ENCODE data around the gene CRMP1.

DNA sequence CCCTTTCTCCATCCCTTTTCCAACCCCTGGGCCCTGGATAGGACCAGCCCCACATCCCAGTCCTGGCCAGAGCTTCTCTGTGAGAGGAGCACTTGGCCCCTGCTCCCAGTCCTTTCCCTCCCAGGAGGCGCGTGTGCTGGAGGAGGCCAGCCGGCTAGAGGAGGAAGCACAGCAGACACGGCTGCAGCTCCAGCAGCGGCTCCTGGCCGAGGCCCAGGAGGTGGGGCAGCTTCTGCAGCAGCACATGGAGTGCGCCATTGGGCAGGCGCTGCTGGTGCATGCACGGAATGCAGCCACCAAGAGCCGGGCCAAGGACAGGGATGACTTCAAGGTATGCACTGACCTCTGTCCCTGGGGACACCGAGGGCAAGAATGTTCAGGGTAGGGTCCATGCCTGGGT is 94.4 kb downstream of the CRMP1 start:
- TF ChIP-seq, protein P1, sequence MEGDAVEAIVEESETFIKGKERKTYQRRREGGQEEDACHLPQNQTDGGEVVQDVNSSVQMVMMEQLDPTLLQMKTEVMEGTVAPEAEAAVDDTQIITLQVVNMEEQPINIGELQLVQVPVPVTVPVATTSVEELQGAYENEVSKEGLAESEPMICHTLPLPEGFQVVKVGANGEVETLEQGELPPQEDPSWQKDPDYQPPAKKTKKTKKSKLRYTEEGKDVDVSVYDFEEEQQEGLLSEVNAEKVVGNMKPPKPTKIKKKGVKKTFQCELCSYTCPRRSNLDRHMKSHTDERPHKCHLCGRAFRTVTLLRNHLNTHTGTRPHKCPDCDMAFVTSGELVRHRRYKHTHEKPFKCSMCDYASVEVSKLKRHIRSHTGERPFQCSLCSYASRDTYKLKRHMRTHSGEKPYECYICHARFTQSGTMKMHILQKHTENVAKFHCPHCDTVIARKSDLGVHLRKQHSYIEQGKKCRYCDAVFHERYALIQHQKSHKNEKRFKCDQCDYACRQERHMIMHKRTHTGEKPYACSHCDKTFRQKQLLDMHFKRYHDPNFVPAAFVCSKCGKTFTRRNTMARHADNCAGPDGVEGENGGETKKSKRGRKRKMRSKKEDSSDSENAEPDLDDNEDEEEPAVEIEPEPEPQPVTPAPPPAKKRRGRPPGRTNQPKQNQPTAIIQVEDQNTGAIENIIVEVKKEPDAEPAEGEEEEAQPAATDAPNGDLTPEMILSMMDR (IDR thresholded peaks at IDR 0.05; ENCODE audit: borderline replicate concordance, extremely low read depth, low read length, poor library complexity, severe bottlenecking), result no peak
- TF ChIP-seq EZH2 (IDR thresholded peaks at IDR 0.05; ENCODE audit: borderline replicate concordance, low read depth, low read length, severe bottlenecking), result no peak
